ENCODE results near the gene MME. TPM values are rescaled to one million over a fixed set of nuclear protein-coding genes. Genes with fewer than 3 reads are reported as not detected.

MME gene
- total RNA-seq, 1 donor from 2014 or later: 0.91 TPM

GRCh38 chr3:155135003-155135402 is 54.9 kb downstream of the MME start:
- no peaks in the 10 kb centered on the region for H3K27me3 Mint-ChIP-seq (ENCODE audit: low read depth)
- no peak for TF ChIP-seq CTCF (conservative IDR thresholded peaks at IDR 0.05)
- H3K4me1 Mint-ChIP-seq: no peaks in the 10 kb centered on the region
- no peak for DNase-seq (ENCODE audit: low read depth, low spot score)
- H3K36me3 Mint-ChIP-seq (ENCODE audit: low read depth): no peaks in the 10 kb centered on the region
- H3K27ac Mint-ChIP-seq (ENCODE audit: unreplicated experiment): no peak overlapping the region
- H3K4me3 Mint-ChIP-seq: no peak overlapping the region
- peaks cover 3% of the 10 kb centered on the region for H3K9me3 Mint-ChIP-seq

- Mint-ChIP-seq H3K27ac (ENCODE audit: unreplicated experiment) (peak overlapping the region; percentile 19), H3K9me3 (peaks cover 3% of the 10 kb centered on the region), H3K4me1 (no peaks in the 10 kb centered on the region), H3K36me3 (ENCODE audit: low read depth) (no peaks in the 10 kb centered on the region), H3K27me3 (ENCODE audit: low read depth) (no peaks in the 10 kb centered on the region), H3K4me3 (no peak overlapping the region)
- DNase-seq (ENCODE audit: low read depth, low spot score): no peak
- no peak for TF ChIP-seq CTCF (conservative IDR thresholded peaks at IDR 0.05)
Measured at GRCh38 chr3:155138677-155139076, 58.6 kb downstream of the MME start.

DNA sequence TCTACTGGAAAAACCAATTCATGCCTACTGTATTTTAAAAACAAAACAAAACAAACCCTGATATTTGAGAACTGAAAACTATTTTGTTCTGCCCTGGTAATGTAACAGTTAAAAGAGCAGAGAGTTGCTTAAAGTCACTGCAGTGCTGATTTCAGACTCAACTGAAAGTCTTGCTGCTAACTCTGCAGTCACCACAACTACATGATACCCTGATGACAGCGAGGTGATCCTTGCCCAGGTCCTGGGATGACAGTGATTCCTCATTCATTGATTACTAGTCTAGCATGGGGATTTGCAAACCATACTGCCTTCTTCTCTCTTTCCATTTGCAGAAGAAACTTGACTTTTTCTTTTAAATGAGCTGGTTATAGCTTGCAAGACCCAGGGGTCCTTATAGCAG is 67.5 kb downstream of the MME start:
- H3K4me1 Mint-ChIP-seq: no peaks in the 10 kb centered on the region
- no peaks in the 10 kb centered on the region for H3K36me3 Mint-ChIP-seq (ENCODE audit: low read depth)
- H3K27ac Mint-ChIP-seq (ENCODE audit: unreplicated experiment): no peak overlapping the region
- H3K9me3 Mint-ChIP-seq: no peaks in the 10 kb centered on the region
- H3K4me3 Mint-ChIP-seq: no peak overlapping the region
- DNase-seq (ENCODE audit: low read depth, low spot score): no peak
- TF ChIP-seq CTCF (conservative IDR thresholded peaks at IDR 0.05): no peak
- H3K27me3 Mint-ChIP-seq (ENCODE audit: low read depth): no peaks in the 10 kb centered on the region

GRCh38 chr3:155149494-155149893 is 69.4 kb downstream of the MME start:
- Mint-ChIP-seq H3K4me1 (no peaks in the 10 kb centered on the region), H3K4me3 (no peak overlapping the region), H3K36me3 (ENCODE audit: low read depth) (no peaks in the 10 kb centered on the region), H3K9me3 (no peaks in the 10 kb centered on the region), H3K27ac (ENCODE audit: unreplicated experiment) (no peak overlapping the region), H3K27me3 (ENCODE audit: low read depth) (no peaks in the 10 kb centered on the region)
- TF ChIP-seq CTCF (conservative IDR thresholded peaks at IDR 0.05): no peak
- DNase-seq (ENCODE audit: low read depth, low spot score): no peak

DNA sequence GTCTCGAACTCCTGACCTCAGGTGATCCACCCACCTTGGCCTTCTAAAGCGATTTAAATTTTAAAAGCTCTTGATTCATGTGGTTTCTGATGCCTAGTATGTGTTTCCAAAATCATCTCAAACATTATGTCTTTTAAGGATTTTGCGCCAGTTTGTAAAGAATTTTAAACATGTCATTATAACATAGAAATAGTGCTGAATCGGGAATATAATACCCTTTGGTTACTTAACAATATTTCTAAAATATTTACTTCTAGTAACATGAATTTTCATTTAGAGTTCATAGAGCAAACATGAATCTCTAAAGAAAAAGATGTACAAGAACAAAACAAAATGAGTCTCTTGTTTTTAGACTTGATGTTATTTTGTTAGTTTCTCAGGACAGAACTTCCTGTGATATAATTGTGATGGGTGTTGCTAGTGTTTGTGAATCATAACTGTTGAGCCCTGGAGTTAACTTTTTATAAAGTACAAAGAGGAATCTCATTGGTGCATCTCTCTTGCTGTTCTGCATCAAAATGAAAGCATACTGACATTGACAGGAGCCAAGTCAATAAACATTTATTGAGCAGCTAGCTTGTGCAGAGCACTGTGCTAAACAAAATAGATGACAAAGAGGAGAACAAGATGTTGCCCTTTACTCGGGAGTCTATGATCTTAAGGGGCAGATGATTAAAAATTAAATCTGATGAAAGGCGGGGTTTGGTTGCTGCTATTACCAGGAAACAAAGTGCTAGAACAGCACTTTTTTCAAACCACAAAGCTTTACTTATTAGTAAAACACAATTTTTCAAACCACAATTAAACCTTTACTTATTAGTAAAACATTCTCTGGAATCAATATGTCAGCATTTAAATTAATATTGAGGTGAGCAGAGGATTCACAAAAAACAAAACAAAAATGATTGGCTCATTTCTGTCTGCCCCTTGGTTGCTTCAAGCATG is 73.4 kb downstream of the MME start:
- Mint-ChIP-seq H3K27ac (ENCODE audit: unreplicated experiment) (no peak overlapping the region), H3K4me3 (no peak overlapping the region), H3K36me3 (ENCODE audit: low read depth) (no peaks in the 10 kb centered on the region), H3K9me3 (no peaks in the 10 kb centered on the region), H3K27me3 (ENCODE audit: low read depth) (no peaks in the 10 kb centered on the region), H3K4me1 (no peaks in the 10 kb centered on the region)
- DNase-seq (ENCODE audit: low read depth, low spot score): no peak
- TF ChIP-seq CTCF (conservative IDR thresholded peaks at IDR 0.05): no peak
